Measurements from ENCODE around the gene SNX21.
A peak's percentile ranks its signal among the peaks of the same experiment; 100 is the strongest.

SNX21 gene

DNA sequence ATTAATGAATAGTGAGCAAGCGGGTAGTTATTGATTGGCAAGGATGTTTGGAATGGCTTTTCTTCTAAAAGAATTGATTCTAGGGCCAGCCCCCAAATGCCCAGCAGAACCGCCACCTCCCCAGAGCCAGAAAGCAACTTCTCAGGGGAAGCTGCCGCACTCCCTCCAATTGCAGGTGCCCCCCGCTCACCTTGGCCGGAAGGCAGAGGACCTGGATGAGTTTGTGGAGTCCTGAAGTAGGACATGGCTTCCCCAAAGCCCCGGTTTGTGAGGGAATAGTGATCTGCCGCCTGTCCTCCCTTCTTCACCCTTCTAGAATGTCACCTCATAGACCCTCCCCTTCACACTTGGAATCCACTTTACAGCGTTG lies 53.7 kb downstream of the SNX21 start, which contains the start of gene SPATA25:
Gene SPATA25, minus strand, starts transcription at position 277 of the 370 bp plus-strand sequence. Its CDS starts 32 bp downstream, at position 245.
- Histone ChIP-seq H2BK15ac (ENCODE audit: low read depth, poor library complexity, severe bottlenecking) (peak within 1 kb of the TSS; percentile 6), H3K4me1 (ENCODE audit: control insufficient read depth, insufficient read depth, low read depth, low read length) (peaks cover 38% of the 10 kb centered on the region), H4K8ac (ENCODE audit: low read length) (no peak within 1 kb of the TSS), H3K4me2 (ENCODE audit: low read length, poor library complexity, severe bottlenecking) (no peak within 1 kb of the TSS), H3K27me3 (ENCODE audit: control insufficient read depth in 1 of 2, insufficient read depth in 1 of 2, low read length in 2 of 2) (no peaks in the 10 kb centered on the region), H3K9me3 (ENCODE audit: control insufficient read depth, low read length) (no peaks in the 10 kb centered on the region), H2AFZ (ENCODE audit: low read depth, low read length) (no peak within 1 kb of the TSS), H2BK120ac (ENCODE audit: low read depth, low read length) (no peak within 1 kb of the TSS), H4K91ac (ENCODE audit: low read length) (no peak within 1 kb of the TSS), H3K4me3 (ENCODE audit: insufficient read depth in 1 of 2, low read depth in 1 of 2, low read length in 2 of 2) (no peak within 1 kb of the TSS), H2BK5ac (ENCODE audit: low read depth, low read length, poor library complexity, severe bottlenecking) (no peak within 1 kb of the TSS), H3K18ac (ENCODE audit: low read depth in 1 of 2, low read length in 2 of 2) (no peak within 1 kb of the TSS), H3K4ac (ENCODE audit: low read depth in 1 of 2, low read length in 2 of 2) (no peak within 1 kb of the TSS), H3K36me3 (ENCODE audit: control insufficient read depth in 1 of 2, insufficient read depth in 2 of 2, low read depth in 1 of 2, low read length in 2 of 2) (peaks cover 35 to 51% of the 10 kb centered on the region in 2 experiments), H2AK5ac (ENCODE audit: low read length, severe bottlenecking) (peak within 1 kb of the TSS; percentile 50), H2BK12ac (ENCODE audit: low read length in 2 of 2) (peak within 1 kb of the TSS in 1 of 2 experiments; percentile 6), H3K79me1 (replicated peaks; ENCODE audit: low read length, poor library complexity, severe bottlenecking) (peaks cover 41% of the 10 kb centered on the region), H3K14ac (ENCODE audit: low read length in 2 of 2) (no peak within 1 kb of the TSS), H3K27ac (ENCODE audit: low read length, poor library complexity, severe bottlenecking) (no peak within 1 kb of the TSS), H3K9ac (ENCODE audit: low read length) (no peak within 1 kb of the TSS), H3K23ac (ENCODE audit: low read length in 2 of 2) (no peak within 1 kb of the TSS)
- 81% methylated on average over 2 of the region's 8 CpGs for WGBS
- no peak for DNase-seq

DNA sequence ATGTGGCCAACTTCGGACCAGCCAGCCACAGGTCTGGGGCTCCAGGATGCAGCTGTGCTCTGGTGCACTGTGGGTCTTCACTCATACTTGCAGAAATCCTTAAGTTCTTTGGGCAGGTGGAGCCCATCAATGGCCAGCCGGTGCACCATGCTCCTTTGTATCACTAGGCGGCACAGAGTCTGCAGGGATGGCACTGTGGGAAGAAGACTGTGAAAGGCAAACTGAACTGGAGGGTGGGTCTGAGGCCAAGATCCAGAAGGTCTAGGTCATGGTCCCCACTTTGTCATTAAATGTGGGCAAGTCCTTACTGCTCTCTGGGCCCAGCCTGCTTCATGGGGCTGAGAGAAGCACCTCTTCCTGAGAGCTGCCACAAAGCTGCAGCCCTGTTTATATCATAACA lies 55.1 kb downstream of the SNX21 start:
- H2BK5ac ChIP-seq (ENCODE audit: low read depth, low read length, poor library complexity, severe bottlenecking) = no peak overlapping the region
- H3K23ac ChIP-seq (ENCODE audit: low read length in 2 of 2) = no peak overlapping the region
- no peak overlapping the region for H3K18ac ChIP-seq (ENCODE audit: low read depth in 1 of 2, low read length in 2 of 2)
- no peak overlapping the region for H4K8ac ChIP-seq (ENCODE audit: low read length)
- no peak overlapping the region for H3K4ac ChIP-seq (ENCODE audit: low read depth in 1 of 2, low read length in 2 of 2)
- H2BK120ac ChIP-seq (ENCODE audit: low read depth, low read length) = no peak overlapping the region
- H3K27ac ChIP-seq (ENCODE audit: low read length, poor library complexity, severe bottlenecking) = no peak overlapping the region
- peaks cover 39% of the 10 kb centered on the region for H3K4me1 ChIP-seq (ENCODE audit: control insufficient read depth, insufficient read depth, low read depth, low read length)
- no peak overlapping the region for H4K91ac ChIP-seq (ENCODE audit: low read length)
- H3K4me2 ChIP-seq (ENCODE audit: low read length, poor library complexity, severe bottlenecking) = no peak overlapping the region
- H3K9ac ChIP-seq (ENCODE audit: low read length) = peak overlapping the region; percentile 91
- no peaks in the 10 kb centered on the region for H3K9me3 ChIP-seq (ENCODE audit: control insufficient read depth, low read length)
- H3K14ac ChIP-seq (ENCODE audit: low read length in 2 of 2) = no peak overlapping the region
- no peak overlapping the region for H2BK15ac ChIP-seq (ENCODE audit: low read depth, poor library complexity, severe bottlenecking)
- DNase-seq = no peak
- no peak overlapping the region for H2BK12ac ChIP-seq (ENCODE audit: low read length in 2 of 2)
- no peak overlapping the region for H3K4me3 ChIP-seq (ENCODE audit: insufficient read depth in 1 of 2, low read depth in 1 of 2, low read length in 2 of 2)
- no peak overlapping the region for H2AK5ac ChIP-seq (ENCODE audit: low read length, severe bottlenecking)
- 98% methylated on average over 3 of the region's 3 CpGs for WGBS
- no peak overlapping the region for H2AFZ ChIP-seq (ENCODE audit: low read depth, low read length)
- peaks cover 33 to 49% of the 10 kb centered on the region in 2 experiments for H3K36me3 ChIP-seq (ENCODE audit: control insufficient read depth in 1 of 2, insufficient read depth in 2 of 2, low read depth in 1 of 2, low read length in 2 of 2)
- H3K27me3 ChIP-seq (ENCODE audit: control insufficient read depth in 1 of 2, insufficient read depth in 1 of 2, low read length in 2 of 2) = no peaks in the 10 kb centered on the region
- H3K79me1 ChIP-seq (replicated peaks; ENCODE audit: low read length, poor library complexity, severe bottlenecking) = peaks cover 40% of the 10 kb centered on the region

DNA sequence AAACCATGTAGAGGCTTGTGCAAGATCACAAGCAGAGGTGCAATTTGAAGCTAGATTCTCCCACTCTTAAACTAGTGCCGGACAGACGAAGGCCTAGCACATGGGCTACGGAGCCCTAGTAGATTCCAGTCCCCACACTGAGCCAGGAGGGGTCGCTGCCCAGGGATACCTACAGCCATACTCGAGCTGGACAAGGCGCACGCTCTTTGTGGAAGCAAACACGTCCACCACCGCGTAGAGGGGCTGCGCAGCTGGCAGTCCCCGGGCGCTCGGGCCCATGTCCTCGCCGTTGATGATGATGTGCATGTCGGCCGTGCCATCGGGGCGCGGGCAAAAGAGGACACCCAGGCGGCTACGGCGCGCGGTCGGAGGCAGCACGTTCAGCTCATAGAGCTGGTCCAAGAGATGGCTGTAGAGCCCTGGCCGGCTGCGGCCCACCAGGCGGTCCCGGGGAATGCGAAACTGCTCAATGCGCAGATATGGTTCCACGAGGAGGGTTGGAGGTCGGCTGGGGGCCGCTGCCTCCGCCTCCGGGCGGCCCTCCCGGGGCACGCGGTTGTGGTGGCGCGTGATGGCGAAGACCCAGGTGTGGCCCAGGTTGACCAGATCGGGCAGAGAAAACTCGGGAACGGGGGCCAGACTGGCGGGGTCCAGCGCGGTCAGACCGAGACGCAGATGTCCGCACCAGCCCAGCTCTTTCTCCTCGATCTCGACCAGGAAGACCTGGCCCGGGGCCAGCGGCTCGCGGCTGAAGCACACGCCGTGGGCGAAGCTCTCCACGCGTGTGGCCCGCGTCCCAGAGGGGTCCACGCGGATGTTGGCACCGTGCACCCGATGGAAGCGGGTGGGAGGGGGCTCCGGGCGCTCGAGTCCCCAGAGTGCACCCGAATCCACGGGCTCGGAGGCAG lies 56.7 kb downstream of the SNX21 start:
- H3K36me3 ChIP-seq (ENCODE audit: control insufficient read depth in 1 of 2, insufficient read depth in 2 of 2, low read depth in 1 of 2, low read length in 2 of 2) = peaks cover 42 to 61% of the 10 kb centered on the region in 2 experiments
- peak overlapping the region; percentile 100 for H2BK15ac ChIP-seq (ENCODE audit: low read depth, poor library complexity, severe bottlenecking)
- peak overlapping the region; percentile 28 for H2AK5ac ChIP-seq (ENCODE audit: low read length, severe bottlenecking)
- no peak overlapping the region for H3K27ac ChIP-seq (ENCODE audit: low read length, poor library complexity, severe bottlenecking)
- H3K27me3 ChIP-seq (ENCODE audit: control insufficient read depth in 1 of 2, insufficient read depth in 1 of 2, low read length in 2 of 2) = no peaks in the 10 kb centered on the region
- H3K23ac ChIP-seq (ENCODE audit: low read length in 2 of 2) = peak overlapping the region in 1 of 2 experiments; percentile 77
- H3K18ac ChIP-seq (ENCODE audit: low read depth in 1 of 2, low read length in 2 of 2) = peak overlapping the region; percentile 88 to 98
- peaks cover 33% of the 10 kb centered on the region for H3K4me1 ChIP-seq (ENCODE audit: control insufficient read depth, insufficient read depth, low read depth, low read length)
- 2% methylated on average over 78 of the region's 79 CpGs for WGBS
- peak overlapping the region; percentile 88 for H2BK120ac ChIP-seq (ENCODE audit: low read depth, low read length)
- peak overlapping the region; percentile 78 to 88 for H3K4me3 ChIP-seq (ENCODE audit: insufficient read depth in 1 of 2, low read depth in 1 of 2, low read length in 2 of 2)
- H2AFZ ChIP-seq (ENCODE audit: low read depth, low read length) = peak overlapping the region; percentile 81
- peak overlapping the region; percentile 40 for H2BK5ac ChIP-seq (ENCODE audit: low read depth, low read length, poor library complexity, severe bottlenecking)
- H4K8ac ChIP-seq (ENCODE audit: low read length) = peak overlapping the region; percentile 81
- peak overlapping the region; percentile 74 for H4K91ac ChIP-seq (ENCODE audit: low read length)
- H3K9ac ChIP-seq (ENCODE audit: low read length) = peak overlapping the region; percentile 91
- H2BK12ac ChIP-seq (ENCODE audit: low read length in 2 of 2) = peak overlapping the region; percentile 14 to 93
- peak overlapping the region; percentile 39 to 91 for H3K4ac ChIP-seq (ENCODE audit: low read depth in 1 of 2, low read length in 2 of 2)
- peak overlapping the region in 1 of 2 experiments; percentile 61 for H3K14ac ChIP-seq (ENCODE audit: low read length in 2 of 2)
- peak; percentile 90 for DNase-seq
- peaks cover 38% of the 10 kb centered on the region for H3K79me1 ChIP-seq (replicated peaks; ENCODE audit: low read length, poor library complexity, severe bottlenecking)
- H3K9me3 ChIP-seq (ENCODE audit: control insufficient read depth, low read length) = no peaks in the 10 kb centered on the region
- peak overlapping the region; percentile 99 for H3K4me2 ChIP-seq (ENCODE audit: low read length, poor library complexity, severe bottlenecking)

Measured in mesenchymal stem cell (in vitro differentiated cells and primary cell).